HEK293 (cell line): Measurements from ENCODE around the gene SYNCRIP.
A peak's percentile ranks its signal among the peaks of the same experiment; 100 is the strongest.

Source experiments
- BCL11B ChIP-seq: fragments of 450-650 bp; formaldehyde crosslinking; IDR thresholded peaks from 2 replicates; pipeline ENCODE4 v1.5.1; 2016; ENCODE audit warnings: low read depth, missing biosample characterization, missing genetic modification characterization
- KLF8 ChIP-seq: fragments of 450-650 bp; formaldehyde crosslinking; IDR thresholded peaks from 2 replicates; pipeline ENCODE4 v1.5.1; 2016; ENCODE audit warnings: missing biosample characterization, missing genetic modification characterization
- KLF9 ChIP-seq: fragments of 450-650 bp; formaldehyde crosslinking; IDR thresholded peaks from 2 replicates; pipeline ENCODE4 v1.5.1; 2016; ENCODE audit warnings: missing biosample characterization, missing genetic modification characterization, low read depth
- OSR2 ChIP-seq: fragments of 450-650 bp; formaldehyde crosslinking; IDR thresholded peaks from 2 replicates; pipeline ENCODE4 v1.5.1; 2016; ENCODE audit warnings: missing biosample characterization, missing genetic modification characterization
- OVOL3 ChIP-seq: fragments of 450-650 bp; formaldehyde crosslinking; IDR thresholded peaks from 2 replicates; pipeline ENCODE4 v1.5.1; 2016; ENCODE audit warnings: missing biosample characterization, missing genetic modification characterization
- PBX3 ChIP-seq: sonication (generic); formaldehyde crosslinking; IDR thresholded peaks from 2 replicates; pipeline ENCODE4 v1.8.1; 2022; ENCODE audit warnings: mild to moderate bottlenecking, moderate library complexity, missing genetic modification reagents
- SP3 ChIP-seq: fragments of 450-650 bp; formaldehyde crosslinking; IDR thresholded peaks from 2 replicates; pipeline ENCODE4 v1.5.1; 2016; ENCODE audit warnings: missing biosample characterization, missing genetic modification characterization
- ZBTB8A ChIP-seq: fragments of 450-650 bp; formaldehyde crosslinking; IDR thresholded peaks from 2 replicates; pipeline ENCODE4 v1.5.1; 2016; ENCODE audit warnings: missing biosample characterization, missing genetic modification characterization
- ZFHX2 ChIP-seq: fragments of 450-650 bp; formaldehyde crosslinking; conservative IDR thresholded peaks from 2 replicates; pipeline ENCODE4 v1.5.1; 2016; ENCODE audit warnings: missing biosample characterization, missing genetic modification characterization
- ZFP3 ChIP-seq: fragments of 450-650 bp; formaldehyde crosslinking; IDR thresholded peaks from 2 replicates; pipeline ENCODE4 v1.5.1; 2016; ENCODE audit warnings: low read depth, missing biosample characterization, missing genetic modification characterization
- ZNF10 ChIP-seq: fragments of 450-650 bp; formaldehyde crosslinking; IDR thresholded peaks from 2 replicates; pipeline ENCODE4 v1.5.1; 2017; ENCODE audit warnings: missing biosample characterization, missing genetic modification characterization
- ZNF140 ChIP-seq: fragments of 450-650 bp; formaldehyde crosslinking; IDR thresholded peaks from 2 replicates; pipeline ENCODE4 v1.5.1; 2016; ENCODE audit warnings: missing biosample characterization, missing genetic modification characterization
- ZNF169 ChIP-seq: fragments of 450-650 bp; formaldehyde crosslinking; IDR thresholded peaks from 2 replicates; pipeline ENCODE4 v1.5.1; 2016; ENCODE audit warnings: missing biosample characterization, missing genetic modification characterization
- ZNF184 ChIP-seq: fragments of 450-650 bp; IDR thresholded peaks from 2 replicates; pipeline ENCODE4 v1.5.1; 2018; ENCODE audit warnings: missing biosample characterization, mild to moderate bottlenecking, missing genetic modification characterization
- ZNF23 ChIP-seq: fragments of 450-650 bp; formaldehyde crosslinking; IDR thresholded peaks from 2 replicates; pipeline ENCODE4 v1.5.1; 2016; ENCODE audit warnings: missing biosample characterization, missing genetic modification characterization, borderline replicate concordance
- ZNF366 ChIP-seq: fragments of 450-650 bp; formaldehyde crosslinking; conservative IDR thresholded peaks from 2 replicates; pipeline ENCODE4 v1.5.1; 2016; ENCODE audit warnings: missing biosample characterization, missing genetic modification characterization
- ZNF398 ChIP-seq: fragments of 450-650 bp; formaldehyde crosslinking; IDR thresholded peaks from 2 replicates; pipeline ENCODE4 v1.5.1; 2017; ENCODE audit warnings: missing biosample characterization, missing genetic modification characterization
- ZNF404 ChIP-seq: fragments of 450-650 bp; formaldehyde crosslinking; IDR thresholded peaks from 2 replicates; pipeline ENCODE4 v1.5.1; 2017; ENCODE audit warnings: missing biosample characterization, missing genetic modification characterization
- ZNF548 ChIP-seq: fragments of 450-650 bp; formaldehyde crosslinking; IDR thresholded peaks from 2 replicates; pipeline ENCODE4 v1.5.1; 2016; ENCODE audit warnings: missing biosample characterization, missing genetic modification characterization
- ZNF549 ChIP-seq: fragments of 450-650 bp; IDR thresholded peaks from 2 replicates; pipeline ENCODE4 v1.5.1; 2018; ENCODE audit warnings: missing biosample characterization, missing genetic modification characterization, mild to moderate bottlenecking, inconsistent platforms, moderate library complexity
- ZNF555 ChIP-seq: fragments of 450-650 bp; formaldehyde crosslinking; conservative IDR thresholded peaks from 2 replicates; pipeline ENCODE4 v1.5.1; 2017; ENCODE audit warnings: missing biosample characterization, mild to moderate bottlenecking, missing genetic modification characterization, inconsistent platforms
- ZNF645 ChIP-seq: fragments of 450-650 bp; formaldehyde crosslinking; IDR thresholded peaks from 2 replicates; pipeline ENCODE4; 2016; ENCODE audit warnings: missing biosample characterization, missing genetic modification characterization
- ZNF707 ChIP-seq: fragments of 450-650 bp; formaldehyde crosslinking; IDR thresholded peaks from 2 replicates; pipeline ENCODE4 v1.5.1; 2016; ENCODE audit warnings: missing biosample characterization, missing genetic modification characterization
- ZNF768 ChIP-seq: fragments of 450-650 bp; formaldehyde crosslinking; IDR thresholded peaks from 2 replicates; pipeline ENCODE4 v1.5.1; 2018; ENCODE audit warnings: missing biosample characterization, mild to moderate bottlenecking, missing genetic modification characterization
- ZNF777 ChIP-seq: fragments of 450-650 bp; formaldehyde crosslinking; IDR thresholded peaks from 2 replicates; pipeline ENCODE4 v1.5.1; 2017; ENCODE audit warnings: missing biosample characterization, missing genetic modification characterization, borderline replicate concordance
- ZSCAN30 ChIP-seq: fragments of 450-650 bp; IDR thresholded peaks from 2 replicates; pipeline ENCODE4 v1.5.1; 2018; ENCODE audit warnings: missing biosample characterization, mild to moderate bottlenecking, missing genetic modification characterization, moderate library complexity
- TF ChIP-seq, protein P1 (sequence below): fragments of 450-650 bp; formaldehyde crosslinking; IDR thresholded peaks from 2 replicates; pipeline ENCODE4 v1.5.1; 2016; ENCODE audit warnings: missing biosample characterization, missing genetic modification characterization, low read depth
- TF ChIP-seq, protein P2 (sequence below): fragments of 450-650 bp; formaldehyde crosslinking; IDR thresholded peaks from 2 replicates; pipeline ENCODE4 v1.5.1; 2016; ENCODE audit warnings: missing biosample characterization, missing genetic modification characterization
- TF ChIP-seq, protein P3 (sequence below): fragments of 450-650 bp; formaldehyde crosslinking; IDR thresholded peaks from 2 replicates; pipeline ENCODE4 v1.5.1; 2017; ENCODE audit warnings: missing biosample characterization, missing genetic modification characterization

The SYNCRIP gene

DNA sequence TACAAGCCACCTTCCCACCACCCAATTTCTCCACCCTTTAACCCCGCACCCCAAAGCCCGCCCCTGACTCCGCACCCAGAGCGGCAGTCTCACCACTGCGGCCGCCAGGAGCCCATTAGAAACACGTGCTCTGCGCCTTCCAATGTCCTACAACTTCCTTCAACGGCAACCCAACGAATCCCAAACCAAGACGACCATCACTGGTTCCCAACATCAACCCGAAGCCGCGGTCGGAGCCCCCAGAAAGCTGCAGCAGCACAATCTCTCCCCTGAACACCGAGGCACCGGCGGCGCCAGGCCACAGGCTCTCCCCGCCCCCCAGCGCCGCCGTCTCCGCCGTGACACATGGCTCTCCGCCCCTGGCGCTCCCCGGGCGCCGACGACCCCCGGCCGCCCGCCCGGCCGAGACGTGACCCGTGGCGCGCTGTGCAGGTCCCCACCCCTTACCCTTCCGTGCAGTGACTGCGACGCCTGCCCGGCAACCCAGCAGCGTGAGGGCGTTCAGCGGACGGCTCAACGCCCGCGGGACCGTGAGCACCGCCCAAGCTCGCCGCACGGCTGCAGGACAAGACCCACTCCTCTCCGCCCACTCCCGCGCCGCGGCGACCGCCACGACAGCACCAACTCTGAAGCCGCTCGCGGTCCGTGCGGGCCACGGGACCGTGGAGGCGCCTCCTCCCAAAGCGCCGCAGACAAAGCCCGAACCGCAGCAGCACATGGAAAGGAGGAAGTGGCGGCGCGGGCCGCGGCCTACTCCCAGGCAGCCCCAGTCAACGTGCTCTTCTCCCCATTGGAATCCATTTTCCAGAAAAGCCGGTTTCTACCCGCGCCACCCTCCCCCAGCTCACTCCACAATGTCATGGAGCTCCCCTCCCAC is 551 bp downstream of the SYNCRIP start (continued):
- TF ChIP-seq ZNF140 (tag by site-specific recombination) (0 out of 2 replicates have a peak, but pooled peaks have one; percentile 3), ZNF549 (tag by site-specific recombination) (no peak), SP3 (peak; percentile 67), ZNF169 (tag by site-specific recombination) (no peak), ZNF366 (tag by site-specific recombination) (no peak), KLF9 (tag by site-specific recombination) (peak; percentile 30), ZNF707 (tag by site-specific recombination) (no peak), ZNF10 (tag by site-specific recombination) (no peak), ZNF777 (tag by site-specific recombination) (no peak), ZNF398 (tag by site-specific recombination) (no peak), ZSCAN30 (tag by site-specific recombination) (0 out of 2 replicates have a peak, but pooled peaks have one; percentile 13), KLF8 (tag by site-specific recombination) (0 out of 2 replicates have a peak, but pooled peaks have one; percentile 29), BCL11B (tag by site-specific recombination) (0 out of 2 replicates have a peak, but pooled peaks have one; percentile 15), ZNF645 (tag by site-specific recombination) (no peak), PBX3 (CRISPR knock-in tag) (peak; percentile 82), OVOL3 (no peak), ZFP3 (tag by site-specific recombination) (no peak), ZBTB8A (peak; percentile 56), ZNF184 (0 out of 2 replicates have a peak, but pooled peaks have one; percentile 10), ZNF404 (tag by site-specific recombination) (no peak), ZFHX2 (tag by site-specific recombination) (peak; percentile 94), ZNF555 (tag by site-specific recombination) (no peak), OSR2 (no peak), ZNF23 (tag by site-specific recombination) (no peak), ZNF768 (0 out of 2 replicates have a peak, but pooled peaks have one; percentile 8), ZNF548 (tag by site-specific recombination) (no peak)
- TF ChIP-seq, protein P1, sequence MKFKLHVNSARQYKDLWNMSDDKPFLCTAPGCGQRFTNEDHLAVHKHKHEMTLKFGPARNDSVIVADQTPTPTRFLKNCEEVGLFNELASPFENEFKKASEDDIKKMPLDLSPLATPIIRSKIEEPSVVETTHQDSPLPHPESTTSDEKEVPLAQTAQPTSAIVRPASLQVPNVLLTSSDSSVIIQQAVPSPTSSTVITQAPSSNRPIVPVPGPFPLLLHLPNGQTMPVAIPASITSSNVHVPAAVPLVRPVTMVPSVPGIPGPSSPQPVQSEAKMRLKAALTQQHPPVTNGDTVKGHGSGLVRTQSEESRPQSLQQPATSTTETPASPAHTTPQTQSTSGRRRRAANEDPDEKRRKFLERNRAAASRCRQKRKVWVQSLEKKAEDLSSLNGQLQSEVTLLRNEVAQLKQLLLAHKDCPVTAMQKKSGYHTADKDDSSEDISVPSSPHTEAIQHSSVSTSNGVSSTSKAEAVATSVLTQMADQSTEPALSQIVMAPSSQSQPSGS: no peak
- TF ChIP-seq, protein P2, sequence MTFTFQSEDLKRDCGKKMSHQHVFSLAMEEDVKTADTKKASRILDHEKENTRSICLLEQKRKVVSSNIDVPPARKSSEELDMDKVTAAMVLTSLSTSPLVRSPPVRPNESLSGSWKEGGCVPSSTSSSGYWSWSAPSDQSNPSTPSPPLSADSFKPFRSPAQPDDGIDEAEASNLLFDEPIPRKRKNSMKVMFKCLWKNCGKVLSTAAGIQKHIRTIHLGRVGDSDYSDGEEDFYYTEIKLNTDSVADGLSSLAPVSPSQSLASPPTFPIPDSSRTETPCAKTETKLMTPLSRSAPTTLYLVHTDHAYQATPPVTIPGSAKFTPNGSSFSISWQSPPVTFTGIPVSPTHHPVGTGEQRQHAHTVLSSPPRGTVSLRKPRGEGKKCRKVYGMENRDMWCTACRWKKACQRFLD: 0 out of 2 replicates have a peak, but pooled peaks have one; percentile 50
- TF ChIP-seq, protein P3, sequence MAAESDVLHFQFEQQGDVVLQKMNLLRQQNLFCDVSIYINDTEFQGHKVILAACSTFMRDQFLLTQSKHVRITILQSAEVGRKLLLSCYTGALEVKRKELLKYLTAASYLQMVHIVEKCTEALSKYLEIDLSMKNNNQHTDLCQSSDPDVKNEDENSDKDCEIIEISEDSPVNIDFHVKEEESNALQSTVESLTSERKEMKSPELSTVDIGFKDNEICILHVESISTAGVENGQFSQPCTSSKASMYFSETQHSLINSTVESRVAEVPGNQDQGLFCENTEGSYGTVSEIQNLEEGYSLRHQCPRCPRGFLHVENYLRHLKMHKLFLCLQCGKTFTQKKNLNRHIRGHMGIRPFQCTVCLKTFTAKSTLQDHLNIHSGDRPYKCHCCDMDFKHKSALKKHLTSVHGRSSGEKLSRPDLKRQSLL (tag by site-specific recombination): 0 out of 2 replicates have a peak, but pooled peaks have one; percentile 40
